ENCODE results near the gene AVPR2. TPM values are rescaled to one million over a fixed set of nuclear protein-coding genes. Genes with fewer than 3 reads are reported as not detected.

The AVPR2 gene
- total and polyA plus RNA-seq, 9 of the 15 experiments (the other 6 are each of a cell fraction or from before 2014, with no cell fraction given) = not detected

- ATAC-seq (no peak), DNase-seq (ENCODE audit: extremely low read depth in 1 of 4, low spot score in 3 of 4) (no peak), FAIRE-seq (no peak)
- no peak overlapping the region for H2AFZ ChIP-seq (ENCODE audit: low read depth, low read length)
- no peaks in the 10 kb centered on the region; a peak in 1 of 5 replicates for H3K27me3 ChIP-seq (ENCODE audit: control insufficient read depth in 2 of 2, insufficient read depth in 2 of 2, low read length in 2 of 2)
- no peak overlapping the region for H3K27ac ChIP-seq (ENCODE audit: extremely low read depth, low read depth, low read length)
- BruUV-seq (replicated peaks) = no TSS peak
- TF ChIP-seq POLR2G (IDR thresholded peaks at IDR 0.05; ENCODE audit: low read depth, low read length) (peak; percentile 36; the same call in 1 of the 2 replicates), CHD1 (IDR thresholded peaks at IDR 0.05; ENCODE audit: low read length) (no peak), FOXJ3 (CRISPR knock-in tag; IDR thresholded peaks at IDR 0.05) (no peak), CHD7 (IDR thresholded peaks at IDR 0.05; ENCODE audit: low read depth, low read length) (no peak)
- intact Hi-C loops (cut with micrococcal nuclease) = no loop called here
- WGBS (ENCODE audit: insufficient coverage, low coverage, missing lambda C conversion rate) = 42% methylated on average over 7 of the region's 10 CpGs
- H3K9me1 ChIP-seq (ENCODE audit: control insufficient read depth, insufficient read depth, low read length) = no peaks in the 10 kb centered on the region
- H3K9me3 ChIP-seq (replicated peaks; ENCODE audit: control insufficient read depth, insufficient read depth, low read depth, low read length) = no peaks in the 10 kb centered on the region
- H3K79me2 ChIP-seq (ENCODE audit: control insufficient read depth, insufficient read depth, low read length) = no peaks in the 10 kb centered on the region
- no peak overlapping the region for H3K4me3 ChIP-seq
- no peak overlapping the region for H3K9ac ChIP-seq (ENCODE audit: insufficient read depth in 1 of 2, low read depth in 2 of 2, low read length in 2 of 2)
- peaks cover 24 to 61% of the 10 kb centered on the region in 2 experiments for H3K4me1 ChIP-seq (replicated peaks in 1 of 2; ENCODE audit: control insufficient read depth in 2 of 2, insufficient read depth in 2 of 2, low read length in 2 of 2)
- POLR2A ChIA-PET = no interaction called here
- in situ Hi-C loops (cut with MboI) = no loop called here
- H3K36me3 ChIP-seq (ENCODE audit: control insufficient read depth, insufficient read depth, low read length) = no peaks in the 10 kb centered on the region
- no peak overlapping the region for H3K4me2 ChIP-seq (ENCODE audit: insufficient read depth, low read length)
- CTCF ChIA-PET (ENCODE audit: low intra/inter-chr PET ratio) = no interaction called here
- no peaks in the 10 kb centered on the region for H4K20me1 ChIP-seq (replicated peaks; ENCODE audit: control insufficient read depth, insufficient read depth, low read length)
Observed at GRCh38 chrX:153902385-153902784, 2.1 kb upstream of the AVPR2 start.

Data from K562 (cell line).